ENCODE data around the gene HRC.

Gene HRC

DNA sequence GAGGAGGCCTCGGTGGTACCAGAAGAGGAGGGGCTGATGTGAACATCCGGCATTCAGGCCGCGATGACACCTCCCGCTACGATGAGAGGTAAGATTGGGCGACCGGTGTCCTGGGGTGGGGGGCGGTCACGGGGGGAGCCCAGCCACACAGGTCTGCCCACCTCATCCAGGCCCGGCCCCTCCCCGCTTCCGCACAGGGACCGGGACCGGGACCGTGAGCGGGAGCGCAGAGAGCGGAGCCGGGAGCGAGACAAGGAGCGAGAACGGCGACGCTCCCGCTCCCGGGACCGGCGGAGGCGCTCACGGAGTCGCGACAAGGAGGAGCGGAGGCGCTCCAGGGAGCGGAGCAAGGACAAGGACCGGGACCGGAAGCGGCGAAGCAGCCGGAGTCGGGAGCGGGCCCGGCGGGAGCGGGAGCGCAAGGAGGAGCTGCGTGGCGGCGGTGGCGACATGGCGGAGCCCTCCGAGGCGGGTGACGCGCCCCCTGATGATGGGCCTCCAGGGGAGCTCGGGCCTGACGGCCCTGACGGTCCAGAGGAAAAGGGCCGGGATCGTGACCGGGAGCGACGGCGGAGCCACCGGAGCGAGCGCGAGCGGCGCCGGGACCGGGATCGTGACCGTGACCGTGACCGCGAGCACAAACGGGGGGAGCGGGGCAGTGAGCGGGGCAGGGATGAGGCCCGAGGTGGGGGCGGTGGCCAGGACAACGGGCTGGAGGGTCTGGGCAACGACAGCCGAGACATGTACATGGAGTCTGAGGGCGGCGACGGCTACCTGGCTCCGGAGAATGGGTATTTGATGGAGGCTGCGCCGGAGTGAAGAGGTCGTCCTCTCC, 47.4 kb downstream of the HRC start:
- no peaks in the 10 kb centered on the region for H3K9me3 Mint-ChIP-seq
- H3K4me3 Mint-ChIP-seq, result no peak overlapping the region
- peaks cover 12% of the 10 kb centered on the region for H3K4me1 Mint-ChIP-seq
- H3K27ac Mint-ChIP-seq, result no peak overlapping the region
- DNase-seq (ENCODE audit: low spot score in 2 of 2) (no peak), ATAC-seq (ENCODE audit: low read depth) (no peak)
- H3K27me3 Mint-ChIP-seq, result no peaks in the 10 kb centered on the region
- peaks cover 24% of the 10 kb centered on the region for H3K36me3 Mint-ChIP-seq

DNA sequence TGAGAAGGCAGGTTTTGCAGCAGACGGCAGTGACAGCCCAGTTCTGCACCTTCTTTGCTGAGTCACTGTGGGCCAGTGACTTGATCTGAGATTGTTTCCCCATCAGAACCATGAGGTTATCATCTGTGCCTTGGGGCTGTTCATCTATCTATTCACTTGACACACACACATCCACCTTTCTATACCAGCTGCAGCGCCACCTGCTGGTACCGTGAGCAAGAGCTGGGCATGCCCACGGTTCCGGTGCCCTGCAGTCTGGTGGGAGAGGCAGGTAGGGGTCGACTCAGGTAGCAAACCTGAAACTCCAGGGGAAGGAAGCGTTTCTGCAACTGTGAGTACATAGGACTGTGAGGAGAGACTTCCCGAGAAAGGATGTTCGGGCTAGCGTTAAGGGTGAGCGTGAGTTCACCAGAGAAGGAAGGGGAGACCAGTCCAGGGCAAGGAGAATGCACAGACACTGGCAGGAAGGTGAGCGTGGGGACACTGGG, 48.5 kb downstream of the HRC start:
- Mint-ChIP-seq H3K4me3 (no peak overlapping the region), H3K36me3 (peaks cover 25% of the 10 kb centered on the region), H3K27ac (no peak overlapping the region), H3K4me1 (peaks cover 12% of the 10 kb centered on the region), H3K9me3 (no peaks in the 10 kb centered on the region), H3K27me3 (no peaks in the 10 kb centered on the region)
- peak; percentile 95 for ATAC-seq (ENCODE audit: low read depth)
- peak; percentile 64 to 66 for DNase-seq (ENCODE audit: low spot score in 2 of 2)

DNA sequence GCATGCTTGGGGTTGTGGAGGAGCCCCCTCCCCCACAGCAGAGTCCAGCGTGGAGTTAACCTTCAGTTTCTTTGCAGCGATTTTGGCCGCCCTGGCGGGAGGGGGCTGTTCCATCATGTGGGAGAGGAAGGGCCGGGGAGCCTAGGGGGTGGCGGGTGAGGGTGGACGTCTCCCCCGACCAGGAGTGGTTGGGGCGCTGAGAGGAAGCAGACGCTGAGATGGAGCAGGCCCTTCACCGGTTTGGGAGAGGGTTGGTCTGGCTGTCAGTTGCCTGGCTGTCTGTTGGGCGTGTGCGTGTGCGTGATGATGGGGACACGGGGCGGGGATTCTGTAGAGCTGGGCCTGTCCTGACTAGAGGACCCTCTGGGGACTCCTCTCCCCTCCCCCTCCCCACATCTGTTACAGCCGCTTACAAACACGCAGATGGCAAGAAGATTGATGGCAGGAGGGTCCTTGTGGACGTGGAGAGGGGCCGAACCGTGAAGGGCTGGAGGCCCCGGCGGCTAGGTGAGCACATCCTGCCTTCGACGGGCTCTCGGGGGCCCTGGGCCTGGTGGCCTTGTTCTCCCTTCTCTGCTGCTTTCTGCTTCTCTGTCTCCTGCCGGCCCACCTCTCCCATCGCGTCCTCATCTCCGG, 50.8 kb downstream of the HRC start:
- H3K36me3 Mint-ChIP-seq, result peaks cover 39% of the 10 kb centered on the region
- peak overlapping the region; percentile 25 for H3K27ac Mint-ChIP-seq
- DNase-seq (ENCODE audit: low spot score in 2 of 2), result no peak
- no peak for ATAC-seq (ENCODE audit: low read depth)
- H3K4me3 Mint-ChIP-seq, result no peak overlapping the region
- H3K9me3 Mint-ChIP-seq, result no peaks in the 10 kb centered on the region
- peaks cover 14% of the 10 kb centered on the region for H3K4me1 Mint-ChIP-seq
- no peaks in the 10 kb centered on the region for H3K27me3 Mint-ChIP-seq

DNA sequence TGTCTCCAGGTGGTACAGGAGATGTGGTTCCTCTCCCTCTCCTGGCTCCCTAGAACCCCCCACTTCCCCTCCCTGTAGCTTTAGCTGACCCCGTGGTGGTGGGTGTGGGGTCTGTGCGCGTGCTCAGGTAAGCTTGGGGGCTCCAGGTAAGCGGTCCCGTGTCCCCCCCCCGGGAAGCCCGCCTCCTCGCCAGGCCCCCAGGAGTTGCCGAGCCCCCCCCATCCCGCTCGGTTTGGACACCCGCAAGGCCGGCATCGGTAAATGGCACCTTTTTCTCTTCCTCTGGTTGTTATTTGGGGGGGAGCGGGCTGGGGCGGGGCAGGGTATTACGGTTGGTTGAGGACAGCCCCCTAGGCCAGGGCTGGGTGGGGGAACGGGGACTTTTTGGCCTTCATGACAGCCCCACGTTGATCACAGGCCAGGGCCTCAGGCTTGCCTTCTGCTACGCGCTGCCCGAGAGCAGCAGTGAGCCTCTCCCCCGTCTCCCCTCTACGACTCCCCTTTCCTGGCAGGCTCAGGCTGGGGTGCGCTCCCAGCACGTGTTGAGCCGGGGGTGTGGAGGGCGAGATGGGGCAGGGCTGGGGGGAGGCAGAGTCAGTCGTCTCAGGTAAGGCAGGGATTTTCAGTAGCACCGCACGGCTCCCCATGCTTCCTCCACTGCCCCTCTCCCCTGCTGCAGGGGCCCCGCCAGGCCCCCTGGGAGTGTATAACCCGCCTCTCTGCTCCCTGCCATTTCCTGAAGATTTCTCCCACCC, 51.7 kb downstream of the HRC start:
- ATAC-seq (ENCODE audit: low read depth) (no peak), DNase-seq (ENCODE audit: low spot score in 2 of 2) (no peak)
- peaks cover 40% of the 10 kb centered on the region for H3K36me3 Mint-ChIP-seq
- H3K27ac Mint-ChIP-seq, result no peak overlapping the region
- no peak overlapping the region for H3K4me3 Mint-ChIP-seq
- peaks cover 10% of the 10 kb centered on the region for H3K4me1 Mint-ChIP-seq
- H3K9me3 Mint-ChIP-seq, result no peaks in the 10 kb centered on the region
- H3K27me3 Mint-ChIP-seq, result no peaks in the 10 kb centered on the region

DNA sequence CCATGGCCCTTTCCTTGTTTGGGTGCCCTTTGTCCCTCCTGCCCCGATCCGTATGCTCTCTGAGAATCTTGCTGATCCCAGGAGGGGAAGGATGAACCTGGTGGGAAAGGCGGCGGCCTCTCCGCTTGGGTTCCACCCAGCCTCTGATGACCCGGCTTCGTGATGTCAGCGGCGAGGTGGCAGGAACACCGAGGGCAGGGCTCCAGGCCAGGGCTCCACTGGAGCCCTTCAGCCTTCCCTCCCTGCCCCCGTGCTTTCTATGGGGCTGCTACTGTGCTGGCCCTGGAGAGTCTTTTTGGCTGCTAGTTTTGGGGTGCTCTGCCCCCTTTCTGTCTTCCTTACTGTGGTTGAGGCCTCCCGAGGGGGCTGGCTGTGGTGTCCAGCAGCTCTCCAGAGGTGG, 52.9 kb downstream of the HRC start:
- no peaks in the 10 kb centered on the region for H3K27me3 Mint-ChIP-seq
- peaks cover 37% of the 10 kb centered on the region for H3K36me3 Mint-ChIP-seq
- H3K27ac Mint-ChIP-seq, result no peak overlapping the region

More for the DNA sequence above, 52.9 kb downstream of the HRC start:
- Mint-ChIP-seq H3K9me3 (no peaks in the 10 kb centered on the region), H3K4me3 (no peak overlapping the region), H3K4me1 (peaks cover 10% of the 10 kb centered on the region)
- DNase-seq (ENCODE audit: low spot score in 2 of 2), result no peak
- no peak for ATAC-seq (ENCODE audit: low read depth)

Measured in memory B cell (primary cell).